Measurements from ENCODE around the gene LRRC27.

DNA sequence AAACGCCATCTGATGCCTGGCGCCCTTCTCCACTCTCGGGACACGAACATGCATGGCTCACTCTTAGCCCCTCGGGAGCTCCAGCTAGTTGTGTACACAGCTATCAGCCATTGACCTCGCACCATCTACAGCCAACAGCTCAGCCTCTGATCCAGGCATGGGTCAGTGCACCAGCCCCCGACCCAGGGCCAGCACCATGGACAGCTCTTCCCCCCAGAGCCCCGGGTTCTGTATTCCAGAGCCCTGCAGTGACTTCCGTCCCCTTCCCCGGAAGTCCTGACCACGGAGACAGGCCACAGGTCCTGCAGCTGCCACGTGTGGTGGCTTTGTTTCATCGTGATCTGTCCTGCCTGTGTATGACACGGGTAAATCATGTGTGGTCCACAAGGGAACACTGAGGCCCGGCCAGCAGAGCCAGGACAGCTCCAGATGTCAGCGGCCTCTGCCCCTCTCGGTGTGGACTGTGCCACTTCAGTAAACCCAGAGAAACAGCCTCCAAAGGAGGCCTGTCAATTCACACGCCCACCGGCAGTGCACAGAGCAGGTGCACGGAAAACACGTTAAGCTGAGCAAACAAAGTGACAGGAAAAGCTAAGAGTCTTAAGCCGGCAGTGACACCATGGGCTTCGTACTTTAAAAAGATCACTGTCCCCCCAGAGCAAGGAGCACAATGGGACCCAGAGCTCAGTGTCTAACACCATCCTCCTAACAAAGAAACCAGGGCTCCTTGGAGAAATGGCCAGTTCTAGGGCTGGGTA, 37.3 kb upstream of the LRRC27 start:
- no peak for TF ChIP-seq POLR2A (IDR thresholded peaks at IDR 0.05)
- TF ChIP-seq, protein P1, sequence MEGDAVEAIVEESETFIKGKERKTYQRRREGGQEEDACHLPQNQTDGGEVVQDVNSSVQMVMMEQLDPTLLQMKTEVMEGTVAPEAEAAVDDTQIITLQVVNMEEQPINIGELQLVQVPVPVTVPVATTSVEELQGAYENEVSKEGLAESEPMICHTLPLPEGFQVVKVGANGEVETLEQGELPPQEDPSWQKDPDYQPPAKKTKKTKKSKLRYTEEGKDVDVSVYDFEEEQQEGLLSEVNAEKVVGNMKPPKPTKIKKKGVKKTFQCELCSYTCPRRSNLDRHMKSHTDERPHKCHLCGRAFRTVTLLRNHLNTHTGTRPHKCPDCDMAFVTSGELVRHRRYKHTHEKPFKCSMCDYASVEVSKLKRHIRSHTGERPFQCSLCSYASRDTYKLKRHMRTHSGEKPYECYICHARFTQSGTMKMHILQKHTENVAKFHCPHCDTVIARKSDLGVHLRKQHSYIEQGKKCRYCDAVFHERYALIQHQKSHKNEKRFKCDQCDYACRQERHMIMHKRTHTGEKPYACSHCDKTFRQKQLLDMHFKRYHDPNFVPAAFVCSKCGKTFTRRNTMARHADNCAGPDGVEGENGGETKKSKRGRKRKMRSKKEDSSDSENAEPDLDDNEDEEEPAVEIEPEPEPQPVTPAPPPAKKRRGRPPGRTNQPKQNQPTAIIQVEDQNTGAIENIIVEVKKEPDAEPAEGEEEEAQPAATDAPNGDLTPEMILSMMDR (IDR thresholded peaks at IDR 0.05), result no peak

Data from Peyer's patch (tissue), 4 donors.